ENCODE results near the gene BAX. TPM values are rescaled to one million over a fixed set of nuclear protein-coding genes. Genes with fewer than 3 reads are reported as not detected.

The BAX gene
- total and polyA plus RNA-seq, 9 of the 15 experiments (the other 6 are each of a cell fraction or from before 2014, with no cell fraction given) = 3.2 to 95.4 (median 44.5) TPM

- TF ChIP-seq ZNF124 (CRISPR knock-in tag; IDR thresholded peaks at IDR 0.05) (no peak), HMGN3 (IDR thresholded peaks at IDR 0.05; ENCODE audit: borderline replicate concordance, extremely low read depth, insufficient read length, low read depth, low read length) (peak; percentile 86), HMG20A (CRISPR knock-in tag; conservative IDR thresholded peaks at IDR 0.05) (no peak), NCOA4 (IDR thresholded peaks at IDR 0.05; ENCODE audit: partially characterized antibody) (no peak), SREBF2 (CRISPR knock-in tag; IDR thresholded peaks at IDR 0.05) (no peak), ARHGAP35 (IDR thresholded peaks at IDR 0.05; ENCODE audit: partially characterized antibody) (no peak), SMARCA4 (IDR thresholded peaks at IDR 0.05) (no peak), ESRRB (CRISPR knock-in tag; IDR thresholded peaks at IDR 0.05; ENCODE audit: borderline replicate concordance) (no peak), KAT2B (IDR thresholded peaks at IDR 0.05; ENCODE audit: low read depth, low read length) (no peak), NR2C1 (IDR thresholded peaks at IDR 0.05) (no peak; the same call in 1 of the 2 replicates), NR2C1 (tag; IDR thresholded peaks at IDR 0.05) (peak; percentile 72), SUPT5H (IDR thresholded peaks at IDR 0.05) (peak; percentile 97), TEAD4 (IDR thresholded peaks at IDR 0.05; ENCODE audit: low read length) (no peak), TEAD4 (CRISPR knock-in tag; IDR thresholded peaks at IDR 0.05; ENCODE audit: borderline replicate concordance) (no peak), MAFG (tag; conservative IDR thresholded peaks at IDR 0.05) (no peak), HMBOX1 (IDR thresholded peaks at IDR 0.05) (no peak), ZNF146 (CRISPR knock-in tag; IDR thresholded peaks at IDR 0.05; ENCODE audit: unreplicated experiment) (no peak), IRF9 (tag; IDR thresholded peaks at IDR 0.05) (no peak), NFXL1 (CRISPR knock-in tag; IDR thresholded peaks at IDR 0.05) (no peak), U2AF2 (optimal IDR thresholded peaks at IDR 0.05; ENCODE audit: low read depth, low read length) (no peak), ARID3B (CRISPR knock-in tag; IDR thresholded peaks at IDR 0.05; ENCODE audit: borderline replicate concordance) (no peak), SRSF3 (IDR thresholded peaks at IDR 0.05; ENCODE audit: insufficient read depth, low read length) (no peak), BRD4 (IDR thresholded peaks at IDR 0.05) (no peak), CCNT2 (IDR thresholded peaks at IDR 0.05; ENCODE audit: borderline replicate concordance, extremely low read depth, insufficient read length, low read depth, low read length) (peak; percentile 89), TSC22D4 (tag; IDR thresholded peaks at IDR 0.05) (no peak), PCBP2 (IDR thresholded peaks at IDR 0.05; ENCODE audit: low read depth, low read length, poor library complexity, severe bottlenecking) (no peak), RBM34 (IDR thresholded peaks at IDR 0.05; ENCODE audit: borderline replicate concordance, insufficient read depth, low read length) (no peak), YBX1 (IDR thresholded peaks at IDR 0.05) (no peak)
Observed at GRCh38 chr19:48993175-48994034, 38.7 kb downstream of the BAX start, which contains the start of the genes GYS1 and RUVBL2 (continued).
